Adipocyte (in vitro differentiated cells): Measurements from ENCODE around the gene UBE2U.
"Not testable (repeated sequence)": the region's sequence is repeated elsewhere in the genome, so short reads cannot be mapped to it uniquely, and the experiment has no call there.

ENCODE experiments used
- DNase-seq: peaks from one replicate; pipeline ENCODE4 v3.0.0-alpha.2; 2015; ENCODE audit warnings: low read depth
- H3K27me3 ChIP-seq: replicated peaks from 2 replicates; pipeline ENCODE4 v1.7.0; 2013; ENCODE audit warnings: mild to moderate bottlenecking, low read length, moderate library complexity; ENCODE audit not compliant: control insufficient read depth, insufficient read depth
- H3K36me3 ChIP-seq: 2 replicates; pipeline ENCODE4 v1.7.0; 2013; ENCODE audit warnings: low read length, mild to moderate bottlenecking, moderate library complexity; ENCODE audit not compliant: control insufficient read depth, insufficient read depth, severe bottlenecking
- H3K4me1 ChIP-seq: 2 replicates; pipeline ENCODE4 v1.7.0; 2013; ENCODE audit warnings: mild to moderate bottlenecking, low read length, moderate library complexity; ENCODE audit not compliant: control insufficient read depth, insufficient read depth
- H3K4me3 ChIP-seq: 2 replicates; pipeline ENCODE4 v1.7.0; 2013; ENCODE audit warnings: mild to moderate bottlenecking, low read length, moderate library complexity
- H3K9ac ChIP-seq: 2 replicates; pipeline ENCODE4 v1.7.0; 2013; ENCODE audit warnings: mild to moderate bottlenecking, low read length, moderate library complexity
- H3K9me3 ChIP-seq: 2 replicates; pipeline ENCODE4 v1.7.0; 2013; ENCODE audit warnings: mild to moderate bottlenecking, low read length, moderate library complexity; ENCODE audit not compliant: control insufficient read depth

UBE2U gene

DNA sequence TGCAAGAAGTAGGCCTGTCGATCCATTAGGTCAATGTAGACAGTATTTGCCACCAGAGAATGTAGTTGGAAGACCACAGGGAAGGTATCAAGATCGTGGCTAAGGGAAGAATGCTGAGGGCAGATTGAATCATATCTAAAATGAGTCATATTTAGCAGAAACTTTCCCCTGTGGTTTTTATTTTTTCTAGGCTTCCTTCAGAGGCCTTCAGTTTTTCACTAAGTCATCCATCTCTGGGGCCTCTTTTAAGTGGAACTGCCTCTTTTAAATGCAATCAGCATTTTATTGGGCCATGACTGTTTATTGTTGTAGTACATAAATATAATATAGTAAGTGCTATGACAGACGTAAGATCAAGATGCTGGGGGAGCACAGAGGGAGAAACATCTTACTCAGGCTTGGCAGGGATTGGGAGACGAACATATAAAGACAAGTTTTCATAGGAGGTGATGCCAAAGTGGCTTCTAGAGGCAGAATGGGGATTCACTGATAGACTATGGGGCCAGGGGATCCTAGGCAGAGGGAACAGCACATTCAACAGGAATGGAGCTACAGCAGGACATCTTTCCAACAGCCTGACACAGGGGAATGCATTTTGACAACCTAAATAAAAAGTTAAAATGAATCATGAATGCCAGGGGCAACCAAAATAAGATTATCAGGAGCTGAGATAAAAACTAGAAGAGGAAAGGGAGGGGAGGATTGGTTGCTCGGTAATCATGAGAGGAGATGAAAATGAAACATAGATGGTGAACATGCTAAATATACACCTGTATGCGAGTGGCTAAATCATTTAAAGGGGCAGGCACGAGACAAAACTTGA, 20.1 kb downstream of the UBE2U start:
- peak; percentile 82 for DNase-seq
- Histone ChIP-seq H3K4me1 (peaks cover 14% of the 10 kb centered on the region), H3K36me3 (no peaks in the 10 kb centered on the region), H3K9me3 (peaks cover 3% of the 10 kb centered on the region), H3K9ac (peak overlapping the region; percentile 35), H3K27me3 (no peaks in the 10 kb centered on the region), H3K4me3 (no peak overlapping the region)

DNA sequence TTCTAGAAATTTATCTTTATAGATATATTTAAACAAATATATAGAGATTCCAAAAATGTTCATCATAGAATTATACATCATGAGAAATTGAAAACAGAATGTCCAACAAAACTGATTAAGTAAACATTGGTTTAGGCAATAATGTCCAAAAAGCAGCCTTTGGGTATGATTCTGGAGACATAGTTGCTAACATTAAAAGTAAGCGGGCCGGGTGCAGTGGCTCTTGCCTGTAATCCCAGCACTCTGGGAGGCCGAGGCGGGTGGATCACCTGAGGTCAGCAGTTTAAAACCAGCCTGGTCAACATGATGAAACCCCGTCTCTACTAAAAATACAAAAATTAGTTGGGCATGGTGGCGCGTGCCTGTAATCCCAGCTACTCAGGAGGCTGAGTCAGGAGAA, 20.8 kb downstream of the UBE2U start:
- not testable (repeated sequence) for H3K9me3 ChIP-seq, H3K9ac ChIP-seq, DNase-seq, H3K27me3 ChIP-seq, H3K36me3 ChIP-seq, H3K4me3 ChIP-seq
- peaks cover 14% of the 10 kb centered on the region for H3K4me1 ChIP-seq

GRCh38 chr1:64228167-64228957, 24.9 kb downstream of the UBE2U start:
- no peaks in the 10 kb centered on the region for H3K36me3 ChIP-seq
- peaks cover 3% of the 10 kb centered on the region for H3K9me3 ChIP-seq
- H3K9ac ChIP-seq: no peak overlapping the region
- H3K4me1 ChIP-seq: peaks cover 9% of the 10 kb centered on the region
- no peaks in the 10 kb centered on the region for H3K27me3 ChIP-seq
- DNase-seq: no peak
- H3K4me3 ChIP-seq: no peak overlapping the region

DNA sequence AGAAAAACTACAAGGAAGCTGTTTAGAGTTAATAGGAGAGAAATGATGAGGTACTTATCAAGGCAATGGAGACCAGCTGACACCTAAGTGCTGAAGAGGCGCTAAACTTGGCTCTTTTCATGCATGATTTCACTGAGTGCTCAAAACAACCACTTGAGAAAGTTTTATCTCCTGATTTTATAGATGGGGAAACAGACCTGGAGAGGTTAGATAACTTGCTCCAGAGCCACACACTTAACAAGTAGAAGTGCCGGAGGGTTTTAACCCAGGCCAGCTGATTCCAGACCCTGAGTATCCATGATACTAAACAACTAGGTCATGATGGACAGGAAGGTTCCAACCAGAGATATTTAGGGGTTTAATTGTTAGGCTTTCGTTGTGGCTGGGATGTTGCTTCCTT, 25.9 kb downstream of the UBE2U start:
- H3K36me3 ChIP-seq: no peaks in the 10 kb centered on the region
- DNase-seq: no peak
- no peaks in the 10 kb centered on the region for H3K27me3 ChIP-seq
- peaks cover 3% of the 10 kb centered on the region for H3K4me1 ChIP-seq
- H3K9ac ChIP-seq: no peak overlapping the region
- no peak overlapping the region for H3K4me3 ChIP-seq
- peaks cover 3% of the 10 kb centered on the region for H3K9me3 ChIP-seq

- Histone ChIP-seq H3K36me3 (no peaks in the 10 kb centered on the region), H3K9me3 (peaks cover 3% of the 10 kb centered on the region), H3K4me1 (peaks cover 3% of the 10 kb centered on the region), H3K9ac (no peak overlapping the region), H3K27me3 (no peaks in the 10 kb centered on the region), H3K4me3 (no peak overlapping the region)
- DNase-seq: no peak
These were observed 27.7 kb downstream of the UBE2U start for GRCh38 chr1:64231153-64231552.

DNA sequence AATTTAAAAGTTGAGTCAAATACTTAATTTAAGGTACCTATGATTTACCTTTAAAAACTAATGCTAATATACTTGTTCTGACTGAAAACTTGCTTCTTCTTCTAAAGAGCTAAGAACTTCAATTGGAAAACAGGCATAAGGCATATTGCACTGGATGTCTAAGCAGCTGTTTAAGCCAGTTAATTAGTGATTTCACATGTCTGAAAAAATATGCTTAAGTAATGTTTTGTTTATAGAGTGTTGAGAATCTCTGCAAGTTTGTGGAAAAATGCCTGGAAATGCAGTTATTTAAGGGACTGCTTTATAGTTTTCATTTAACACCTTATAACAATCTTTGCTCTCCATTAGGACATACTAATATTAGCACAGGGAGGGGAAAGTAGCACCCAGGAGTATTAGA, 28.2 kb downstream of the UBE2U start:
- peaks cover 3% of the 10 kb centered on the region for H3K4me1 ChIP-seq
- H3K27me3 ChIP-seq: no peaks in the 10 kb centered on the region
- H3K9me3 ChIP-seq: peaks cover 3% of the 10 kb centered on the region
- H3K36me3 ChIP-seq: no peaks in the 10 kb centered on the region
- no peak for DNase-seq
- no peak overlapping the region for H3K9ac ChIP-seq
- H3K4me3 ChIP-seq: no peak overlapping the region

- H3K9ac ChIP-seq: no peak overlapping the region
- no peaks in the 10 kb centered on the region for H3K9me3 ChIP-seq
- no peak for DNase-seq
- H3K4me3 ChIP-seq: no peak overlapping the region
- no peaks in the 10 kb centered on the region for H3K27me3 ChIP-seq
- no peaks in the 10 kb centered on the region for H3K4me1 ChIP-seq
- no peaks in the 10 kb centered on the region for H3K36me3 ChIP-seq
These were observed 31.3 kb downstream of the UBE2U start for GRCh38 chr1:64234714-64235113.

DNA sequence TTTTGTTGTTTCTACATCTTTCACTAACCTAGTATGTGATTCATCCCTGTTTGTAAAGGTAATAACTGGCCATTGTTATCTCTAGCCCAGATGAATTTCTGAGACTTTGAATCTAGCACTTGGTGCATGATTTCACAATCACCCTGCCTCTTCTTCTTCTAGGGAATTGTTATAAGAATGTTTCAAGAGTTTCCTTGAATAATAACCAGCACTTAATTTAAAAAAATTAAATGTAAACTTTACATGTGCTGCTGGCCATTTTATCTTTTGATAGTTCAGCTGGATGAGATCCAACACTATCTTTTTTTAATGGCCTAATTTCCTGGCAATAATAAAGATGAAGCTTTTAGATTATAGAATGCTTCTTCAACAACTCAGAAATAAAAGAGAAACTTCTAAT, 31.8 kb downstream of the UBE2U start:
- no peaks in the 10 kb centered on the region for H3K36me3 ChIP-seq
- no peak overlapping the region for H3K9ac ChIP-seq
- H3K4me1 ChIP-seq: peaks cover 3% of the 10 kb centered on the region
- H3K4me3 ChIP-seq: no peak overlapping the region
- no peaks in the 10 kb centered on the region for H3K27me3 ChIP-seq
- H3K9me3 ChIP-seq: no peaks in the 10 kb centered on the region
- DNase-seq: peak; percentile 46

GRCh38 chr1:64235910-64236309, 32.5 kb downstream of the UBE2U start:
- Histone ChIP-seq H3K4me3 (no peak overlapping the region), H3K36me3 (no peaks in the 10 kb centered on the region), H3K9me3 (no peaks in the 10 kb centered on the region), H3K9ac (no peak overlapping the region), H3K27me3 (no peaks in the 10 kb centered on the region), H3K4me1 (peaks cover 8% of the 10 kb centered on the region)
- no peak for DNase-seq

DNA sequence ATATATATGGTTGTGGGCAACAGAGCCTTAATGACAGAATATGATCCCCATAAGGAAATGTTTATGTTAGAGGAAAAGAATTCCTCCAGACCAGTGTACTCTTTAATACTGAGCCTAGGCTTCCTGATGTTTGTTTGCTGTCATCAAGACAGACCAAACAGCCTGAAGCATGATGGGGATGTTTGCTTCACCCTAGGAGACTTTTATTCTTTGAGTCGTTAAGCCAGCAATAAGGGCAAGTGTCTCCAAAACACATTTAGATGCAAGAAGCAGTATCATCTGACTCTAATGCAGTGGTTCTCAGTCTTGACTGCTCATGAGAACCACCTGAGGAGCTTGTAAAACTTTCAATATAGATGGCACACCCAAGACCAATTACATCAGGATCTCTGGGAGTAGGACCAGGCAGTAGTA, 33.1 kb downstream of the UBE2U start:
- no peak overlapping the region for H3K4me3 ChIP-seq
- no peaks in the 10 kb centered on the region for H3K9me3 ChIP-seq
- H3K9ac ChIP-seq: no peak overlapping the region
- DNase-seq: no peak
- no peaks in the 10 kb centered on the region for H3K27me3 ChIP-seq
- peaks cover 11% of the 10 kb centered on the region for H3K4me1 ChIP-seq
- no peaks in the 10 kb centered on the region for H3K36me3 ChIP-seq

DNA sequence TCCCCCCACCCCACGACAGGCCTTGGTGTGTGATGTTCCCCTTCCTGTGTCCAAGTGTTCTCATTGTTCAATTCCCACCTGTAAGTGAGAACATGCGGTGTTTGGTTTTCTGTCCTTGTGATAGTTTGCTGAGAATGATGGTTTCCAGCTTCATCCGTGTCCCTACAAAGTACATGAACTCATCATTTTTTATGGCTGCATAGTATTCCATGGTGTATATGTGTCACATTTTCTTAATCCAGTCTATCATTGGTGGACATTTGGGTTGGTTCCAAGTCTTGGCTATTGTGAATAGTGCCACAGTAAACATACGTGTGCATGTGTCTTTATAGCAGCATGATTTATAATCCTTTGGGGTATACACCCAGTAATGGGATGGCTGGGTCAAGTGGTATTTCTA, 36.1 kb downstream of the UBE2U start:
- DNase-seq, H3K9ac ChIP-seq, H3K4me3 ChIP-seq, H3K36me3 ChIP-seq, H3K27me3 ChIP-seq, H3K9me3 ChIP-seq: not testable (repeated sequence)
- peaks cover 19% of the 10 kb centered on the region for H3K4me1 ChIP-seq
